GM13977 (cell line): ENCODE results near the gene HMOX2.

Source experiments
- DNase-seq: peaks from one replicate; pipeline ENCODE4 v3.0.0; 2012; ENCODE audit warnings: low spot score
- CTCF ChIP-seq: IDR thresholded peaks from 2 replicates; pipeline ENCODE4 v1.5.1; 2012; ENCODE audit warnings: mild to moderate bottlenecking, control low read depth; ENCODE audit not compliant: insufficient read depth; ENCODE audit errors: extremely low read depth, missing control alignments
- in situ Hi-C: fragments of 300-500 bp; cut with MboI; formaldehyde crosslinking; loops from one replicate; pipeline ENCODE4 v1.12.0; 2022; ENCODE audit warnings: low sequenced_read_pairs, low pct_unique_long_range_greater_than_20kb, mixed read lengths, inconsistent platforms; ENCODE audit not compliant: unreplicated experiment

Gene HMOX2

GRCh38 chr16:4435337-4436067, 40.7 kb upstream of the HMOX2 start:
- in situ Hi-C loops = no loop called here
- no peak for DNase-seq
- TF ChIP-seq CTCF = no peak

- in situ Hi-C loops = no loop called here
- no peak for DNase-seq
- no peak for TF ChIP-seq CTCF
Observed at GRCh38 chr16:4437366-4437765, 38.8 kb upstream of the HMOX2 start.

GRCh38 chr16:4442371-4442770, 33.8 kb upstream of the HMOX2 start:
- no peak for DNase-seq
- TF ChIP-seq CTCF = no peak
- in situ Hi-C loops = no loop called here

GRCh38 chr16:4443271-4443670, 32.9 kb upstream of the HMOX2 start:
- no peak for DNase-seq
- TF ChIP-seq CTCF = no peak
- in situ Hi-C loops = no loop called here

GRCh38 chr16:4443986-4444385, 32.2 kb upstream of the HMOX2 start:
- in situ Hi-C loops = no loop called here

GRCh38 chr16:4450430-4450829, 25.8 kb upstream of the HMOX2 start:
- no peak for TF ChIP-seq CTCF

More at GRCh38 chr16:4443986-4444385, 32.2 kb upstream of the HMOX2 start:
- no peak for TF ChIP-seq CTCF
- DNase-seq = no peak

More at GRCh38 chr16:4450430-4450829, 25.8 kb upstream of the HMOX2 start:
- in situ Hi-C loops = no loop called here
- DNase-seq = no peak
